Measurements from ENCODE around the gene ZBTB17.

- TF ChIP-seq CTCF (IDR thresholded peaks at IDR 0.05; ENCODE audit: low read depth, low read length, poor library complexity, severe bottlenecking) (no peak), EZH2phosphoT487 (IDR thresholded peaks at IDR 0.05; ENCODE audit: borderline replicate concordance, low read length) (no peak)
These were observed 1.0 kb downstream of the ZBTB17 start for GRCh38 chr1:15974855-15975254.

Data from DOHH2 (cell line).